MV-4-11 (cell line): ENCODE results near the gene CYB5R3.

ENCODE experiments used
- DNase-seq: peaks from one replicate; lab custom pipeline; 2025; lab: John Stamatoyannopoulos, UW

Gene CYB5R3

DNA sequence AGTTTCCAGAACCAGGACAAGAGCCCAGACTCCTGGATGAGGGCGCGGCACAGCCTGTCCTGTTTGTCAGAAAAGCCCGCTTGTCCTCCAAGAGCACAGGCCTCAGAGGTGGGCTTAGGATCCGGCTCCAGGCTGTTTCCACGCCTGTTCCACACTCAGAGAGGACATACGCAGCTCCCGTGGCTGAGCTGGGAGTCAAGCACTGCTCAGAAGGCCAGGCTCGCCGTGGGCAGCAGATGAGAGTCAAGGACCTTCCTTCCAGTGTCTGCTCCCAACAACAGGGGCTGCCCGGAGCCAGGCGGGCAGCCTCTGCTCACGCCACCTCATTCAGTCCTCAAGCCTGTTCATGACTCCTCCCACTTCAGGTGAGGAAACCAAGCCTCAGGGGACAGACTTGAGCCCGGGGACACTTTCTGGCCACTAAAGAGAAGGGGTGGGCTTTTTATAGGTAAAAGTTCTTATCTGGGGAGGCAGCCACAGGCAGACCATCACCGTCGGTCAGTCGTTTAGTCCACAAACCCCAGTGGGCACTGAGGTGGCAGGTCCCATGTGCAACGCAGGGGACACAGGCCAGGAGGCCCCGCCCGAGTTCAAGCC, 3.8 kb downstream of the CYB5R3 start:
- DNase-seq = no peak

DNA sequence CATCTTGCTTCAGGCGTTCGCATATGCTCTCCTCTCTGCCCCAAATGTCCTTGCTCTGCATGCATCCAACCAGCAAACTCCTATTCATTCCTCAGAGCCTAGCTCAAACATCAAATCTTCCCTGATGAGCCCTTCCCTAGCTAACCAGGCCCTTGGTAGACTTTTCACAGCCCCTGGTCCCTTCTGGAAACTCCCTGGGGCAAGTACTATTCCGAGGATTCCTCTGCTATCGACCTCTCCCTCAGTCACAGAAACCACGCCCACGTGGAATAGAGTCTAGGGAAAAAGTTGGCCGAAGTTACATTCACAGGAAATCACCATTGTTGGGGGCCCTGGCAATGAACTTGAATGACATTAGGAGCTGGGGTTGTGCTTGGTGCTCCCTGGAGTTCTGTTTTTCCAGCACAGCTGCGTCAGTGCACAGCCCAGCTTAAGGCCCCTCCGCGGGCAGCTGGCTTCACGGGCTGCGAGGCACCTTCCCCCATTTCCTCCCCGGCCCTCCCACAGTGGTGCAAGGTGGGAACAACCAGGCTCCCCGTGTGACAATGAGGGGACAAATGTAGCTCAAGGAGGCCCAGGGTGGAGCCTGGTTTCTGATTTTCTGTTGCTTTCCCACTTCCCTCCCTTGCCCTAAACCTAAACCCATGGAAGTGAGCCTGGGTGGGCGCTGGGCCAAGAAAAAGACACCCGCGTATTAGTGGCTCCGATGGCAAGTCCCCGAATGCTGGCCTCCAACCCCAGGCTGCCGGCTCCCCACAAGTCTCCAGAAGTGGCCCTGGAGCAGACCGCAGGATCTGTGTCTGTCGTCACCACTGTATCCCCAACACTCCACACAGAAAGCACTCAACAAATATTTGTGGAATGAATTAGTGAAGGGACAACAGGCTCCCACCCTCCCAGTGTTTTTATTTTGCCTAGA, 4.5 kb downstream of the CYB5R3 start:
- DNase-seq = peak; percentile 35

DNA sequence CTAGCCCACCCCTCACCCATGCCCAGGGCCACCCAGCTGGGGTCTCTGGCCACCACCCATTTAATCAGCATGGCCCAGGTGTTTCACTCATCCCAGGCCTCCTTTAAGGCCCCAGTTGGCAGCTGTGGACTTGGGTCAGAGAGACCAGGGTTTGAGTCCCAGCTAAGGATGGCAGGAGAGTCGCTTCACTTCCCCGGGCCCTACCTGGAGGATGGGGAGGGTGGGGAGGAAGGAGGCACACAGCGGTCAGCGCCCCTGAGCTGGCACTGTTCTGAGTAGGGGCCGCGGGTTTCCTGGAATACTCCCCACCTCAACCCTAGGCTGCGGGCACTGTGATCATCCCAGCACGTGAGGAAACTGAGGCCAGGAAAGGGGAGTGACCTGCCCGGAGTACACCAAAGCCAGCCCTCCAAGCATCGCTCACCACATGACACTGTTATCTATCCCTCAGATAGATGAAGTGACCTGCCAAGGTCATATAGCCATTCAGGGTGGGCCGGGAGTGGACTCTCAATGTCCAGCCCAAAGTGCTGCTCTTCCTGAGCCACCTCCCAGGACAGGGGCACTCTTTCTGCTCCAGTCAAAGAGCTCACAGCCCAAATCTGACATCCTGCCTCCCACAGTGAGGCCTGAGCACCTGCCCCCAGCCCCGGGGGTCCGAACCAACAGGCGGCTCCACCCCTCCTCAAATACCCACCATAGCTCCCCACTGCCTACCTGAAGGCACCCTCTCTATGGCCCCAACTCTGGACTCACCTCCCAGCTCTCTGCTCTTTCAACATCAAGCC, 5.4 kb downstream of the CYB5R3 start:
- DNase-seq = no peak

DNA sequence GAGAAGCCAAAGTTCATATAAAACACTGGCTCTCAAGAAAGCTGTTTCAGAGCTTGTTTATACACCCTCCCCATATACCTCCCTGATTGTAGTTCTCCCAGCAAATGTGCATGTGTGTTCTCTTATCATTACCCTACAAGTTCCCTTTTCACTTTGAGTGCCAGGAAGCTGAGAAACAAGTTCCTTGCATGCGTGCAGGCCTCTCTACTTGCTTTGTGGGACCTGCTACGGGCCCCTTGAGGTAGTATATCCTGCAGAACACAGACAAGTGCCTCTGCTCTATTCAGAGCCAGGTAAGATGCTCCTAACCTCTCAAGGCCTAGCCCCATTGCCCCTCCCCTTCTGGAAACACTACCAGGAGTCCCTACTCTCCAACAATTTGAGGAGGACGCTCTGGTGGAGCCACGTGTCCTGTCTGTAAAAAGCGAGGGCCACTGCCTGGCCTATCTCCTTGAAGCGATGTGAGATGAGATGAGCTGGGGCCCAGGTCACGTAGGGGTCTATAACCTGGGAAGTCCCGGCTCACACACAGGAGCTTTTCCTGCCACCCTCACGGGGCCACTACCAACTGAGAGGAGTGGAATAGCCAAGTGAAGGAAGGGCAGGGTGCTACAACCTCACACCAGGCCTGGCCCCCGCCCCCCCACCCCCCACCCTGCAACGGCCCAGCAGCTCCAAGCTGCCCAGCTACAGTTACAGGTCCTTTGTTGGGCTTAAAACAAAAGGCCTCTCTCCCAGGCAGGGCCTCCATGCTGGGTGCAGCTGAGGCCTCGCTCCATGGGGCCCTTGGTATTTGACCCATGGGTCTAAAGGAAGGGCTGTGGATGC, 6.2 kb downstream of the CYB5R3 start:
- peak; percentile 76 for DNase-seq

DNA sequence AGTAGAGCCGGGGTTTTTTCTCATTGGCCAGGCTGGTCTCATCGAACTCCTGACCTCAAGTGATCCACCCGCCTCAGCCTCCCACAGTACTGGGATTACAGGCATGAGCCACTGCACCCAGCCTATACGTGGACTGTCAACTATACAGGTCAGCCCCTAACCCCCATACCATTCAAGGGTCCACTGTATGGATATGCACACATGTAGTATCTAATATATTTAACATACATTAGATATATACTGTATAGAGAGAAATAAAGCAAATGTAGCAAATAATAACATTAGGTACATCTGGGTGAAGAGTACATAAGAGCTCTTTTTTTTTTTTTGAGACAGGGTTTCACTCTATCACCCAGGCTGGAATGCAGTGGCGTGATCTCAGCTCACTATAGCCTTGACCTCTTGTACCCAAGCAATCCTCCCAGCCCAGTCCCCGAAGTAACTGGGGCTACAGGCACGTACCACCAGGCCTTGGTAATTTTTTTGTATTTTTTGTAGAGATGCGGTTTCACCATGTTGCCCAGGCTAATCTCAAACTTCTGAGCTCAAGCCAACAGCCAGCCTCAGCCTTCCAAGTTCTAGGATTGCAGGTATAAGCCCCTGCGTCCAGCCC, 7.3 kb downstream of the CYB5R3 start:
- DNase-seq = no peak

DNA sequence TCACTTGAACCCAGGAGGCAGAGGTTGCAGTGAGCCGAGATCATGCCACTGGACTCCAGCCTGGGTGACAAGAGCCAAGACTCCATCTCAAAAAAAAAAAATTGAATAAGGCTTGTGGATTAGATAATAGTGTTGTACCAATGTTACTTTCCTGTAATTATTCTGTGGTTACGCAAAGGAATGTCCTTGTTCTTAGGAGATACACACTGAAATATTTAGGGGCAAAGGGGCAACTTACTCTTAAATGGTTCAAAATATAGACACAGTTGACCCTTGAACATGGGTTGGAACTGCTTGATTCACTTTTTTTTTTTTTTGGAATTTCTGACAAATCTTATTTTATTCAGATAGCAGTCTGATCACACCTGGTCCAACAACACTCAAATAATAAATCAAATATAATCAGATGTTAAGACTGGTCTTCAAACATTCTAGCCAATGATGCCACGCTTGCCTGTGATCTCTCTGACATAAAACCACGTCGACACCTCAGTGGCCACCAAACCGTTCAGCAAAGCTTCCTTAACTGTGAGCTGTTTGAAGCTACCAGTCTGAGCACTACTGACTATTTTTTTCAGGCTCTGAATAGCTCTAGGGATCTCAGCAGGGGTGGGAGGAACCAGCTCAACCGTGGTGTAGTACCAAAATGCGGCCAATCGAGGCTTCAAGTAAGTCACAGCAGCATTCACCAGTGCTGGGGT, 9.5 kb downstream of the CYB5R3 start:
- DNase-seq = no peak

DNA sequence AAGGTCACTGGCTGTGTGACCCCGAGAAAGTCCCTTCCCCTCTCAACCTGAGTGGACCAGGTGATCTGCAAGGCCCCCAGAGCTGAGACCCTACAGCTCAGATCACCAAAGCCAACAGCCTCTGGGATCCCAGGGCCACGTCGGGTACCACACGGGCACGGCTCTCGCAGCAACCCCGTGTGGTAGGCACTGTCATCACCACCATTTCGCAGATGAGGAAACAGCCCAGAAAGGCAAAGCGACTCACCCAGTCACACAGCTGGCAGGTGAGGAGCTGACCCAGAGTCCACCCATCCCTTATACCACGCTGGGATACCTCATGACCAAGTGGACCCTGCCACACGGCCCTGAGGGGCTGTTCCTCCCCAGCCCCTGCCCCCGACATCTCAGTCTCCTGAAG, 11.6 kb downstream of the CYB5R3 start:
- no peak for DNase-seq

DNA sequence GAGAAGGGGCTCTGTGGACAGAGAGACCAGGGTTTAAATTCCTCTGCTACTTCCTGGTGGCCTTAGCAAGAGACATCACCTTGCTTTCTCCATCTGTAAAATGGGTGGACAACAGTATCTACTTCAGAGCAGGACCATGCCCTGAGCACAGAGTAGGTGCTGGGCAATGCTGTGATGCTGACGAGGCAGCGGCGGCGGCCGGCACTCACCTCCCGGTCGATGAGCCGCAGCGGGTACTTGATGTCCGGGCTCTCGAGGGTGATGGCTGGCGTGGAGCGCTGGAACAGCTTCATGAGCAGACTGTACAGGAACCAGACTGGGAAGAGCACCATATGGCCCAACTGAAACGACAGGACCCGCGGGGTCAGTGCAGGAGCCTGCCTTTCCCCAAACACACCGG, 12.7 kb downstream of the CYB5R3 start:
- no peak for DNase-seq

DNA sequence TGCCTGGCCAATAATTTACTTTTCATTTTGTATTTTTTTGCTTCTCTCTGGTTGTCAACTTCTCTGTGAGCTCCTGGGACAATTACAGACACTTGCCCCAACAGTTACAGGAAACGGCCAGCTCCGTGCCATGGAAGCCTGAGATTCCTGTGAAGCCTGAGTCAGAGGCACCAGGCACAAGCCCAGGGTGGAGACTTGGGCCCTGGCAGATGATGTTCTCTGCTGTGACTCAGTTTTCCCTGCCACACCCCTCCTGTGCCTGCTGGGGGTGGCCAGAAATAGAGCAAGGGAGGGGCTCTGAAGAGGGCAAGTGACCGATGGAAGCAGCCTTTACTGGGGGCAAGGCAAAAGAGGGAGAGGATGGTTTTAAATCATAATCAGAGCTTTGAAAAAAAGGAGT, 13.7 kb downstream of the CYB5R3 start:
- DNase-seq = no peak

DNA sequence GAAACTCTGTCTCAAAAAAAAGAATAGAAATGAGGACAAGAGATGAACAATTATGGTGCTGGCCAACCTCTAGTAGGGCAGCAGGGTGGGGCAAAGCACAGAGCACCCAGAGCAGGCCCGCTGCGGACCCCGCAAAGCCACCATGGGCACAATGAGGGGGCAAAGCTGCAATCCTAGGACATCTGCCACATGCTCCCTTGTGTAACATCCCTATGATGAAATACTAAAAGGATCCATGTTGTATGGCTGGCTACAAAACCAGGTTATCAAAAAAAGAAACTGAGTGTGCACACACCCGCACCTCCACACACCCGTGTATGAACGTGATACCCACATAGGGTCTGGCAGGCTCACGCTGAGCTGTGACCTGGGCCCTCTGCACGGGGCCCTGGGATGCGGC, 16.2 kb downstream of the CYB5R3 start:
- no peak for DNase-seq

DNA sequence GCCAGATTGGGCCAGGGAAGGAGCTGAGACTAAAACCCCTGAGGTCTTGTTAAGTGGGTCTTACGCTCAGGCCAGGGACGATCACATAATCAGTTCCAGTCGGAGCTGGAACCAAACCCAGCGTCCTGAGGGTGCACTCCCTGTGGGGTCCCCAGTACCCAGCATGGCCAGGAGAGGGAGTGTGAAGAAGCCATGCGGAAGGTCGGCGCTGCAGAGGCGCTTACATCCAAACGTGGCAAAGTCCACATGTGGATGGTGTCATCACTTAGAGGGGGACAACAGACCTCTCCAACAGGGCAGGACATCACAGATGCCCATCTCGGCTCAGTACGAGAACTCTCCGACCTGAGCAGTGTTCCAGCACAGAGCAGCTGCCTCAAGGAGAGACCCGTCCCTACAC, 17.1 kb downstream of the CYB5R3 start:
- DNase-seq = no peak

DNA sequence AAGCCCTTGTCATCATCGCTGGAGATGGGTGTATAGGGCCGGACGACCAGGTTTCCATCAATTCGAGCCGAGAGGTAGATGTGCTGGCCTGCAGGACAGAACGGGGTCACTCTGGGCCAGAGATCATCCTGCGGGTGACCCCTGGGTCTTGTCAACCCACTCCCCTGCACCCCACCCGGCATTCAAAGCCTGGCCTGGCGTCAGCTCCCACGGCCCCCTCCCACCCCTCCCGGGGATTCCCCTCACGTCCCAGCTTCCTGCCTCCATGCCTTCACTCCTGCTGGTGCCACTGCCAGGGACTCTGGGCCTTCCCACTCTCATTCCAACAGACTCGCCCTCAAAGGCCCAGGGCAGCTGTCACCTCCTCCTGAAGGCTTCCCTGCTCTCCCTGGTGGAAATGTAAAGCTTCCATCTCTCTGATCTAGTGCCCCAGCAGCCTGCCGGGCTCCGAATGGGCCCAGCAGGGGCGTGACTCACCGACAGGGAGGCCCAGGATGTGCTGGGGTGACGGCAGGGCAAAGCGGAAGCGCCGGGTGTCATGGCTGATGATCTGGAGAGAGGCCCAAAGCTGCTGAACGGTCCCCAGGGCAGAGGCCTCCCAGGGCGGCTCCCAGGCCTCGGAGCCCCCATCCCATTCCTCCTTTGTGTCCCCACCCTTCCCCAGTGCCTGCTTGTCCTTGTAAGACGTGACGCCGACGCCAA, 18.1 kb downstream of the CYB5R3 start:
- no peak for DNase-seq

DNA sequence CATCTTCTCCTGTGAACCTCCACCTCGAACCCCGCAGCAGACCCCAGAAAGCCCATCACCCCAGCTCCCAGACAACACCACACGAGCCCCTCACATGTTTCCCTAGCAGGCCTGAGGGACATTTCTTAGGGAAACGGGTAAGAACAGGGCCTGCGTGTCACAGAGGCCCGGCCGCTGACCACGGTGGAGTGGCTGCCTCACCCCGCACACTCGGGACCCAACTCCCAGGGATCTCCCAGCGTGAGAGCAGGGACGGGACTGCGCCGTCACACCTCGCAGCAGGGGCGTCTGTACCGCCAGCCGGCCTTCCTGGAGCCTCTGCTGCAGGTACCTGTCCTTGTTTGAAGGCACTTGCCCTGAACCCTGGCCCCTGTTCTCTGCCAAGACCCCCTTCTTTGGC, 19.0 kb downstream of the CYB5R3 start:
- no peak for DNase-seq

DNA sequence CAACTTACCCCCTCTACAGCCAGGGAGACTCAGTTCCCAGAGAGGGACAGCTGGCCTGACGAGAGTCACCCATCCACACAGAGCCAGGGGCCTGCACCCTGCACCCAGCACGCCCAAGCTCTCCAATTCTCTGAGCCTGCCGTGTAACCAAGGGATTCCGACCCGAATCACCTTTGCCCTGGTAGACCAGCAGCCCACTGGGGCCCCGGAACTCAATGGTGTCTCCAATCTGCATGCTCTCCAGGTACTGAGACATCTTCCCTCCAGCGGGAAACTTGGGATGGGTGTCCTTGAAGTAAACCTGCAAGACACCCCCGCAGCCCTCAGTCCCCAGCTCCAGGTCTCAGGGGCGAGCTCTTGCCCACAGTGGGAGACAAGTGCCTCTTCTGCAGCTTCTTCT, 21.2 kb downstream of the CYB5R3 start:
- no peak for DNase-seq

DNA sequence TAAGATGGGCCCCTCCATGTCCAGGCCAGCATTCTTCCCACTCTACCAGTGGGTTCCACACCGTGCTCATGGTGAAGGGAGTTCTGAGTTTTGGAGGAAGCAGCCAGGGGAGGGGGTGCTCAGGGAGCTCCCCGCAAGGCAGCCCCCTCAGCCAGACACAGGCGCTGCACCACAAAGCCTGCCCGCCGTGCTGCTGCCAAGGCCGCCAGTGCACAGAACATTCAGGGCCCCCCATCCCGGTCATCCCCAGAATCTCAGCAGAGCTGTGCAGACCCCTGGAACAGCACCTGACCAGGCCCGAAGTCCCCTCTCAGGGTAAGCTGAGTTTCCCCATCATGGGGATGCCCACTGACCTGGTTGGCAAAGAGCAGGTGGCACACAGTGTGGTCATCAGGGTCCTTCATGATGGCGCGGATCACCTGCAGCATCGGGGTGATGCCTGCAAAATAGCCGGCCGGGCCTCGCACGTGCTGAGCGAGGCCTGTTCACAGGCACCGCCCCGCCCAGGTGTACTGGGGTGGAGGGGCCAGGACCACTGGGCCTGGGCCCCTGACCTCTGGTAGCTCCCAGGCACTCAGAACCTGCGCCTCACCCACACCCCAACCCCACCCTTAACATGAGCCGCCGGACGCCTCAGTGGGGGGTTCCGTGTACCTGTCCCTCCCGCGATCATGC, 22.1 kb downstream of the CYB5R3 start:
- no peak for DNase-seq

DNA sequence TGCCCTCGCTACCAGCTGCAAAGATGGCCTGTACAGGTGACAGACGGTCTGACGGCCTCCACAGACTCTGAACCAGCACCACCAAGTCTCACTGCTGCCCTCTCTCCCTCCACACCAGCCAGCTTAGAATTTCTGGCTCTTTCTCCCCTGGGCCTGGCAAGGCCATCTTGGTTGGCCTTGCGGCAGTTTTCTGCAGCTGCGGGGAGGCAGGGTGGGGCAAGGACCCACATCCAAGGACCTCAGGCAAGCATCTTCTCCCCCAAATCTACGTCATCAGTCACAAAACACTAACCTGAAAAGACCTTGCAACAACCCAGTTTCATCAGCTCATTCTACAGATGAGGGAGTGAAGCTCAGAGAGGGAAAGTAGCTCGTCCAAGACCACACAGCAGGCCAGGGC, 22.8 kb downstream of the CYB5R3 start:
- no peak for DNase-seq

DNA sequence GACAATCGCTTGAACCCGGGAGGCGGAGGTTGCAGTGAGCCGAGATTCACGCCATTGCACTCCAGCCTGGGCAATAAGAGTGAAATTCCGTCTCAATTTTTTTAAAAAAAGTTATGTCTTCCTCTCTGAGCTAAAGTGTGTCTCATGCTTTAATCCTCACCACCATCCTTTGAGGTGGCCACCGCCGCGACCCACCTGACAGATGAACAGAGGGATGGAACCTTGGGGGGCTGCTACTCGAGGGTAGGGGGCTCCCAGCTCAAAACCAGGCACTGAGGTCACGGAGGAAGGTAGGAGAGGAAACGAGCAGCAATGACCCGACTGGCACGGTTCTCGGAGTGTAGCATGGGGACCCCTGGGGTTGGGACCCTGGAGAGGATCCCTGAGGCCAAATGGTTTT, 23.8 kb downstream of the CYB5R3 start:
- no peak for DNase-seq

DNA sequence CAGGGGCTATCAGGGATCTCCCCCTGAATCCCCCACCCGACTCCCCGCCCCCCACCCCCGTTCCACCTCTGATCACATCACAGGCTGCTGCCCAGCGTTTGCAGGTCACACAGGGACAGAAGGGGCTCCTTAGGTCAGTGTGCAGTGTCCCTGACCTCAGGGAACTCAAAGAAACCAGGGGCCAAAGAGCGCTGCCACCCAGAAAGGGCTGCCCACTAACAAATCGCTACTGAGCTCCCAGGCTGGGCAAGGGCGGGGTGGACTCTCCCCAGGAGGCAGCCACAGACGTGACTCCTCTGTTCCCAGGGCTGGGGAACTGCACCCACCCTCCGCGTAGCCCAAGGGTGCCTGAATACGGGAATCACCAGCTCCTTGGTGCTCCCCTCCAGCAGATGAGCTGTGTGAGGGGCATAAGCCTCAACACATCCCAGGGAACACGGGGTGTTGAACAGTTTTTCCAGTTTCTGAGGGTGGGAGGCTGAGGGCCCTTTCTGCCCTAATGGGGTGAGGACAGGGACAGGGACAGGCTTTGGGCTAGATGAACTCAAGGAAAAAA, 24.6 kb downstream of the CYB5R3 start:
- DNase-seq = no peak

DNA sequence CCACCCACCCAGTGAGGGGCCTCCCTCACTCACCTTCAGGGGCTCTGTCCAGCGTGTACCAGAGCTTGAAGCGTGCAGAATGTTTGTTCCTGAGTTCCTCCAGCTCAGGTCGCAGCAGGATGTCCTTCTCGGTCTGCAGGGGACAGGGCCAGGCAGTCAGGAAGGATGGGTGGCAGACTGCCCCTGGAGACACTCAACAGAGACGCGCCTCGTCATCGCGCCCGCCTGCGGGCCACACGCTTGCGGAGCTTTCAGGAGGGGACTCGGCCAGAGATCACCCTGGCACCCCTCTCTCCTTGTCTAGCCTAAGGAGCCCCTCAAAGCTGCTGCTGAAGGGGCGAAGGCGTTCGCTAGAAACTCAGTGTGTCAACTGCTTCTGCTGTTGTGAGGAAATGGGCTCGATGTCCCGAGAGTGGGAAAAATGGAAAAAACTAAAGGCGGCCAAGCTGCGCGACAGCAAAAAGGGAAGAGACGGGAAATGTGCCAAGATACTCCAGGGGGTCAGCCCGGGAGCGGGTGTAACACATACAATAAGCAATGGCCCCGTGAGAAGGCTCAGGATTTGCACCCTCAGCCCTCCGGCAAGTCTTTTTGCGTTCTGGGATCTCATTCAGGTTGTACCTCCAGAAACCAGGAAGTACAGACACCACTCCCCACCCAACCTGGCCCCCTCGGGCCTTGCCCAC, 25.3 kb downstream of the CYB5R3 start:
- no peak for DNase-seq
